HG03175 (cell line): ENCODE results near the gene LDB2.

Experiments
- ATAC-seq: cut with Tn5 transposase; IDR thresholded peaks from one replicate; pipeline ENCODE4 v1.9.1; 2021; ENCODE audit warnings: mild to moderate bottlenecking, moderate library complexity; ENCODE audit not compliant: unreplicated experiment

Gene LDB2

DNA sequence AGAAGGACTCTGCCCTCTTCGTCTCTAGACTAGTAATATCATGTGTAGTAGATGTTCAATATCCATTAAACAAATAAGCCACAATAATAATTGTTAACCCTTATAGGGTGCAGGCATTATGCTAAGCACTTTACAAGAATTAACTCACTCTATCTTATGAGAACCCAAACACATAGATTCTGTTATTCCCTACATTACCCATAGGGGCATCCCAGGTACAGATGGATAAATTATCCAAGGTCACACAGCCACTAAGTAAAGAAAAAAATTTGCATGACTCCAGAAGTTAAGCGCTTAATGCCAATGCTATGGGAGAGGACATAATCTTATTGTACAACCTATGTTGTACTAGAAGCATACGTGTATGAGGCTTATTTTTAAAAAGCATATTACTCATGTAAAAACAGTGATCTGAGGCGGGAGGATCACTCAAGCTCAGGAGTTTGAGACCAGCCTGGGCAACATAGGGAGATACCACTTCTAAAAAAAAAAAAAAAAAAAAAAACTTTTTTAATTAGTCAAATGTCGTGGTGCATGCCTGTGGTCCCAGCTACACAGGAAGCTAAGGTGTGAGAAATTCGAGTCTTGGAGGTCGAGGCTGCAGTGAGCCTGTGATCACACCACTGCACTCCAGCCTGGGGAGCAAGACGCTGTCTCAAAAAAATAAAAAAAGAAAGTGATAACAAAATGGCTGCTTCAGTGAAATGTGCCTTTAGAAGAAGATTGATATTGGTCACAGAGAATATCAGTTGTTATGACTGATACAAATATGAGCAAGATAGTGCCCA lies 13.6 kb downstream of the LDB2 start:
- ATAC-seq = no peak

DNA sequence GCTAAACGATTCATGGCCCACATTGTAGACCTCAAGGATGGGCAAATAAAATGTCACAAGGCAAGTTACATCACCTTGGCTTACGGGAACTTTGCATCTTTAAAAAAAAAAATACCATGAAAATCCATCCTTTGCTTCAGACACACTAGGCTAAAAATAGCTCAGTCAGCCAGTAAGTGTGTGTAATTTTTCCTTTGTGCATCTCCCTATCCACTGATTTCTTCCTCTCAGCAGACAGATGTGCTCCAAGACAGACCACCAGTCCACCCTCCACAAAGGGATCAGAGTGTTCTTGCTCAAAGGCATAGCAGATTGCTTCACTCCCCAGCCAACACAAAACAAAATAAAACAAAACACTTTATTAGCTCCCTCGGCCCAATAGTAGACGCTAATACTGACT lies 14.6 kb downstream of the LDB2 start:
- no peak for ATAC-seq

DNA sequence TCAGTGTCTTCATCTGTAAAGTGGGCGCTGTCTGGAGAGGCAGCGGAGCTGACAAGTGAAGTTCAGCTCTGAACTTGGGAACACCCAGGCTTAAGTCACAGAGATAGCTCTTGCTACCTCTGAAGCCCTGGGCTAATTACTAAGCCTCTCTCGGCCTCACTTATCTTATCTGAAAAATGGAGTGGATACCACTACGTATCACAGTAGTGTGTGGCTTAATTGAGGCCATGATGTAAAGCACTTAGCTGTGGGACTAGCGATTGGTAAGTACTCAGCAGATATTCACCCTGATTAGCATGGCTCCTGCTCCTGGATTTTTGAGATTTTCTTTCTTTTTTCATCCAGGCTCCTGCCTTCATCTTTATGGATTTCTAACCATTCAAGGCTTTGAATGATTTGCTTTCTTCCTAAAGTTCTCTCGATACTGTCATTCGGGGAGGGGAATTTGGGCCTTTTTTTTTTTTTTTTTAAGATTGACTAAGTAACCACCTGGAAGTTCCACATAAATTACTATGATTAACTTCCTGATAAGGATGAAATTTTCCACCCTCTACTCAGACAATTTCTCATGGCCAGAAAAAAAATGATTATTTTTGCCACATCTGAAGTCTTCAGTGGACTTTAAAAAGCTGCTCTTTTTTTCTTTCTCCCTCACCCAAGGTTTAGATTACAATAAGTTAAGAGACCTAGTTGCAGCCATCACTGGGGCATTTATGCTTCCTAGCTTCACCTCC lies 17.1 kb downstream of the LDB2 start:
- ATAC-seq = no peak

DNA sequence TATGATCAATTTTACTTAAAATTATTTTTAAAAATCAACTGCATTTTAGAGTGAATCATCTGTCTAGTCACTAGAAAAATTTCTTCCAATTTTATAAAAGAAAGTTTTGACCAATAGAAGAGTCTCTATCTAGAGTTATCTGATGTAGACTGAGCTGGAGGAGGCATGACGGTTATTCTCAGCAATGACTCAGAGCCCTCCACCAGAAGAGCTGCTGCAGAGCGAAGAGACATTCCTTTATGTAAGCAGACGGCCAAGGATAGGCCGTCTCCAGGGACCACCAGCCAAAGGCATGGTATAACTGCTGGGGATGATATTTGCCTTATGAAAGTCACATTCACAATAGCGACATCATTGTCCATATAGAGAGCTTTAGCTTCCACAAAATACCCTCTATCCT lies 23.0 kb downstream of the LDB2 start:
- ATAC-seq = no peak

DNA sequence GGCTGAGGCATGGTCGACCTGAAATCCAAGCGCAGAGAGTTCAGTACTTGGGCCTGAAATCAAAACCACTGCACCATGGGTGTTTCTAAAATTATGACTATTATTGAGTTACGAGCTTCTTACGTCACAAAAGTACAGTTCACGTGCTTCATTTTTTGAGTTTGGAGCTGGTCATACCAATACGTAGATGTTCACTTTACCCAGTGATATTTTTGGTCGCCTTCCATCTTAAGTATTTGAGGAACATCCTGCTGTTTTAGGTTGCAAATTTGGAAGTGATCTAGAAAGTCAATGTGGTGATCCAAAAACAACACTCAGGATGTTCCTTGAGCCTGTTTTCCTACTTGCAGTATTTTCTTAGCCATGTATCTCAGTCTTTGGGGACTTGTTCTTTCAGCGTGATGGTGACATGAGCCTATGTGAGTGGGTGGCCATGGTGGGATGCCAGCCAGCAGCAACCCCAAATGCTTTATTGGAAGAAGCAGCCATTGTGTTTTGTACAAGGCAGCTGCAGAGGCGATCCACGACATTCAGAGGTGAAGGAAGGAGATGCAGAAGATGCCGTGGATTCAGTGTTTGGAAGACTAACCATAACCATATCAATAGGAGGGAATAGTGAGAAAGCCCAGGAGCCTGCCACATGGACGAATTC lies 28.7 kb downstream of the LDB2 start:
- no peak for ATAC-seq

DNA sequence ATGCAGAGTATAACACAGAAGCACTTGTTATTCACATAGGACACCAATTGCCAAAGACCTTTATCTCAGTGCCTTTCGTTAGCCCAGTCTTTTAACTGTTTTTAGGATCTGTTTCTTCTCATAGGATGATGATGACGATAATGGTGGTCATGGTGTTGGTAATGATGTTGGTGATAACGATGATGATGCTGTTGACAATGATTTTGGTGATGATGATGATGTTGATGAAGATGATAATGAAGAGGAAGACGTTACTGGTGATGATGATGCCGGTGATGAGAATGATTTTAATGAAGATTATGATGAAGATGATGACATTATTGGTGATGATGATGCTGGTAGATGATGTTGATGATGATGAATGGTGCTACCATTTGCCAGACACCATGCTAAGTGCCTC lies 29.8 kb downstream of the LDB2 start:
- ATAC-seq = no peak

DNA sequence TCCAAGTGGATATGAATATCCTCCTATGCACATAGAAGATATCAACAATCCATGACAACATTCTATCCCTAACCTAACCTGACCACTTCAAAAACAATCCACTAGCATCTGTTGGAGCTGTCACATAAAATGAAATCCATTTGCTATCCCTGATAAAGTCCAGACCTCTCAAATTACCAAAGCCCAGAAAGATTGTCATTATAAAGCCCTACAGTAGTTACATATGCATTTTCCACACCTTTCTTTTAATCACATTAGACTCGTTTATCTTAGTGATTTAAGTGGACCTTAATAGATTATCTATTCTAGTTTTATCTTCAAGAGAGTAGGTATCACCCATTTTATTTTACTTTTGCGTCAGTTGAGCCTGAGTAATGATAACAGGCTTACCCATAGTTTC lies 30.6 kb downstream of the LDB2 start:
- ATAC-seq = no peak

DNA sequence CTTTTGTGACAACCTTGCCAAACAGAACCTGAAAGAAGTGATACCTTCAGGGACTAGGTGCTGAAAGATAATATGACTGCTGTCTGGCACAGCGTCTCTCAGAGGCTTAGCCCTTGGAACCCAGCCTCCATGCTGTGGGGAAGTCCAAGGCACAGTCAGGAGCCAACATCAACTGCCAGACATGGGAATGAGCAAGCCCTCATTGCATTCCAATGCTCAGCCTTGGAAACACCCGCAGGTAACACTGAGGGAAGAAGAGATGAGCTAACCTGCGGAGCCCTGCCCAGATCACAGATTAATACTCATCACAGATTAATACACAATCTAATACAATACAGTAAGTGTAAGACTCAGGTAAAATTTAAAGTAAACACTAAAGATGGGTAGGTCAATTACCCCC lies 31.5 kb downstream of the LDB2 start:
- ATAC-seq = no peak

DNA sequence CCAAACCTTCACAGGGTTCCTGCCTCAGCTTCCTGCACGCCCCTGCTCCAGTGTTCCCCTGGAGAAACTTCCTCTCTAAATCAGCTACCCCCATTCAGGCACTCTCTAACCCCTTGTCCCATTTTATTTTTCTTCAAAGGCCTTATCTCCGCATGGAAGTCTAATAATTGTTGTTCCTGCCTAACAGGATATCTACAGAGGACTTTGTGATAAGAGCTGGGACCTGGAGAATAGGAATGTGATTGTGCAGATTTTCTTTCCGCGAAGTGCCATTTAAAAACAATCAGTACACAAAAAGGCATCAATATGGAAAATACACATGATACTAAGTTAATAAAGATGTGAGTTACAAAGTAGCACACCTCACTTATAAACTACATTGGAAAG lies 32.6 kb downstream of the LDB2 start:
- ATAC-seq = no peak

DNA sequence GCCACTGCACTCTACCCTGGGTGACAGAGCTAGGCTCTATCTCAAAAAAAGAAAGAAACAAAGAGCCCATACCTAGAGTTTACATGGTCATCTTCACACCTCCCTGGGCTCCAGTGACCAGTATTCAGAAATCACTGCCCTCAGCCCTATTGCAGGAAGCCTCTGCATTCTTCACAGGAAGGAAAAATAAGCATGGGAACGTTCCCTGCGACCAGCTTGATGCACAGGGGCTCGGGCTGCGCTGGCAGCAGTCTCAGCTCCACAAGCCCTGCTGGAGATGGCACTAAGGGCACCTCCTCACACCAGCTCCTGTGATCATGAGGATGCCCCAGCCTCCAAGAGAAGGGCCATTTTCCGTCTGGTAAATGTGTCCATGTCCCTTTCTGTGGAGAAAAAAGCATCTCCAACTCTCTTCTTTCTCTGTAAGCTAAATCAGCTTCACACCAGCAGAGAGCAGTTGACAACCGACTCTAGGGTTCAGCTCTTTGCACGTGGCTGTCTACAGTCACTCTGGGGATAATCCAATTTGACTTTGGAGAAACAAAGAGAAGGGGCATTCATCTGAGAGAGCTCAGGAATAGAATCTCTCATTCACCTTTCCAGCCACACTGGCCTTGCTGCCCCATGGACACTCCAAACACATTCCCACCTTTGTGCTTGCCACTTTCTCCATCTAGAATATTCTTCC lies 33.1 kb downstream of the LDB2 start:
- ATAC-seq = no peak

DNA sequence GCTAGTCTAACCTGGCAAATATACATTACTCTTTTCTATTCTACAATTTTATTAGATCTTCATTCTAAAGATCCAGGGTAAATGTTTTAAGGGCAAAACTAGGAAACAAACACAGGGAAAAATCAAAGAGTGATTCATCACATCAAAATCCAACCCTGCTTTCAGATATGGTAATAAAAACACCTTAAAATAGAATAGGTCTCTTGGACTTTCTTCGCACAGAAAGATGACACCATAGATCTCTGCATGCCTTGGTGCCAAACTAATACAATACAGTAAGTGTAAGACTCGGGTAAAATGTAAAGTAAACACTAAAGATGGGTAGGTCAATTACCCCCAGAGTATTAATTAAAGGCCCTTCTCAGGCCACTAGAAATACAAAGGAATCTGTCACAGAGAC lies 34.2 kb downstream of the LDB2 start:
- no peak for ATAC-seq

DNA sequence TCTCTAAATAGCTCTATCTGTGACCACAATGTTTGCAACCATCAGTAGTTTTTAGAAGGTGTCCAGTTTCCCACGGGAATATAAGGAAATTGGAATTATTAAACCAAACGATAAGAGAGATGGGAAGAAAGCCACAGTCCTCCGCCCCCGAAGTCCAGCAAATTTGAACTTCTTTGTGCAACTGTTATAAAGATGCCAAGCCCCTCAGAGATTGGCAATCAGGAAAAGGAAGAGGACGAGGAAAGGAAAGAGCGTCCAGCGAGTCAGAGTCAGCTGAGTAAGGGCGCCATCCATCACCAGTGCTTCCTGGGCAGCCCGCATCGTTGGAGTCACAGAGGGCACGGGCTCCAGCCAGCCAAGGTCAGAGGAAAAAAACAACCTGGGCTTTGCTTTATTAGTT lies 35.7 kb downstream of the LDB2 start:
- ATAC-seq = no peak

DNA sequence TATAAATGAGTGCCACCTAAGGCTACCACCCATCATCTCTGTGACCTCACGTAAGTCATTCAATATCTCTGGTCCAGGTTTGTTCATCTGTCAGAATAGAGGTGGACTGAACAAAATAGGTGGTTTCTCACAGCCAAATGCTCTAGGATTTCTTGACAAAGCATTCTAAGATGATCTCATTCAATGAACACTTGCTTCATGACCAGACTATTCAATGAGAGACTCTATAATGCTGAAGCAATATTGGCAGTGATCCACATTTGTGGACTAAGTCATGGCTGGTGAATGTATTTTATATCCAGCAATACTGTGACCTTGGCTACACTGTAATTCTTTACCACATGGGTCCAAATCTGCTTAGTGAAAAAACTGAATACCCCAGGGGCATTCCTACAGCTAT lies 37.9 kb downstream of the LDB2 start:
- no peak for ATAC-seq

DNA sequence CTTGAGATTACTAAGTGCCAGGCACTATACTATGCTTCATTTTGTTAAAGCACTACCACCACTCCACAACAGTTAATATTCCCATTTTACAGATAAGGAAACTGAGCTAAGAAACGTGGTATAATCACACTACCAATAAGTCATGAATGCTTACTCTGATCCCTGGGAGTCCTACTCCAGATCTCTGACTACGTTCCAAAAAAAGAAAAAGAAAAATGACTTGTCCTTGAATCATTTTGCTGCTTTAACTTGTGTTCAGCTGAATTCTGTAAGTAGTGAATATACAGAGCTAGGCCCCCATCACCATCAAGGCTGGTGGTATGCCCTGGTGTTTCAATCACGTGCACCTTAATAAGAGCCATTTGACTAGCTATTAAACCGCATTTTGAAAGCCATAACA lies 39.4 kb downstream of the LDB2 start:
- no peak for ATAC-seq

DNA sequence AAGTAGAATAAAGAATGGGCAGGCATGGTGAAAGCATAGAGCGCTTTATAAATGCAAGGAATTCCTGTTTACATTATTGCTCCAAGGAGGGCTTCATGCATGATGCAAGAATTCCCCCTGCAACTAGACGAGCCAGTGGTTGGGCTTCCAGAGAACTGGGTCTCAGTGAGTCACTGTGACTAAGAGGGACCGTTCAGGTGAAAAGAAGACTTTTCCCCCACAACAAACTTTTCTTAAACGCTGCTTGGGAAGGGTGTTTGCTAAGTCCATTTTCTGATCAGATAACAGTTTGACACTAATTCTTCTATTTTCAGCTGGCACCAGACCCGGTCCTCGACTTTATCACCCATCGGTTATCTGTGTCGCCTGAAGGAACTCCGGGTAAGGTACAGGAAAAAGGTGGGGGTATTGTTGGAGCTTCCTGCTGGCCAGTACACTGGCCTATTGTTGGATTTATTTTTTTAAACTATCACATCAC lies 40.1 kb downstream of the LDB2 start:
- ATAC-seq = no peak

DNA sequence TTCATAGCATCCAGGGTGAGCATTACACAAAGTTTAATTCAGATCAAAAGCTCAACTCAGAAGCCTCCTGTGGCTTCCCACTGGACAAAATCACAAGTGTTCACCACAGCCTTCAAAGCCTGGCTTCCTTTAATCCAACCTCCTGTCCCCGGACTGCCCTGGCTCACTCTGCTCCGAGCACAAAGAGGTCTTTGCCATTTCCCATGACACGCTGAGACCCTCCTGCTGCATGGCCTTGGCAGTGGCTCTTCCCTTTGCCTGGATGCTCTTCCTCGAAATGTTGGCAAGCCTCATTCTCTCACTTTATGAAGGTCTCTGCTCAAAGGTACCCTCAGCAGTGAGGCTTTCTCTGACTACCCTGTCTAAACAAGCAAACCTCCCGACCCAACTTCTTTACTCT lies 41.0 kb downstream of the LDB2 start:
- no peak for ATAC-seq

DNA sequence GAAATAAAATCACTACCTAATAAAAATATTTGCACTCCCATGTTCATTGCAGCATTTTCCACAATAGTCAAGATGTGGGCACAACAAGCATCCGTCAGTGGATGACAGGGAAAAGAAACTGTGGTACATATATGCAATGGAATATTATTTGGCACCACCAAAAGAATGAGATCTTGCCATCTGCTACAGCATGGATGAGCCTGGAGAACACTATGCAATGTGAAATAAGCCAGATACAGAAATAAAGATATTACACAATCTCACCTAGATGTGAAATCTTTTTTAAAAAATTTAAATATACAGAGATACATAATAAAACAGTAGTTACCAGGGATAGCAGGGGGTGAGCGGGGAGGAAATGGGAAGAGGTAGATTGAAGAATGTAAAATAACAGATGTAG lies 44.8 kb downstream of the LDB2 start:
- no peak for ATAC-seq

DNA sequence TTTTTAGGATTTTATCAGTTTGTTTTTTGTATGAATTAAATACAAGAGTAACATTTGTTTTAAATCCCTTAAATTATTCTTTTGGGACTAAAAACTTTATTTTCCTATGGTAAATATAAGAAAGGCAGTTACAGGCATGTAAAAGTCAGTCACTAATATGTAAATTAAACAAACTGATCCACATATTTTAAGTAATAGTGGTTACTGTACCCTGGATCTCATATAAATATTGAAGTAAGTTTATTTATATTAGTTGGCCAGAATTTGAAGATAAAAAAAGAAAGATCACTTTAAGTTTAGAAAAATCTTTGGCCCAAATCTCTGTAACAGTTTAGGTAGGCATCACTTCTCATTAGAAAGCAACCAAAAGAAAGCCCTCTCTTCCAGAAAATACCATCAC lies 45.8 kb downstream of the LDB2 start:
- ATAC-seq = no peak

DNA sequence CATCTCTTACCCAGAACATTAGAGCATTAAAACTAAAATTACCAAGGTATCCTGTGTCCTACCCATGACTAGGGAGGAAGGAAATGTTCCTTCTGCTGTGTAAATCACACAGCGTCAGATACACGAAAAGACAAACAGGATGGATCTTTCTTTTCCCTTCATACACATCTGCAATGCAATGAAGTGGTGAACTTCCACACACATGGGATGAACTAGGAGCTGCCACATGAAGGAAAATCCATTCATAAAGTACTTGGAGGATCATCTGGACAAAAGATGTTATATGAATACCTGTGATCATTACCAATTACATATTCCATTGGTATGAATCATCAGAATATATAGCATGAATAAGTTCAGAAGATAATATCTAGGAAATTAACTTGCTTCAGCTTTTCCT lies 46.2 kb downstream of the LDB2 start:
- ATAC-seq = no peak

DNA sequence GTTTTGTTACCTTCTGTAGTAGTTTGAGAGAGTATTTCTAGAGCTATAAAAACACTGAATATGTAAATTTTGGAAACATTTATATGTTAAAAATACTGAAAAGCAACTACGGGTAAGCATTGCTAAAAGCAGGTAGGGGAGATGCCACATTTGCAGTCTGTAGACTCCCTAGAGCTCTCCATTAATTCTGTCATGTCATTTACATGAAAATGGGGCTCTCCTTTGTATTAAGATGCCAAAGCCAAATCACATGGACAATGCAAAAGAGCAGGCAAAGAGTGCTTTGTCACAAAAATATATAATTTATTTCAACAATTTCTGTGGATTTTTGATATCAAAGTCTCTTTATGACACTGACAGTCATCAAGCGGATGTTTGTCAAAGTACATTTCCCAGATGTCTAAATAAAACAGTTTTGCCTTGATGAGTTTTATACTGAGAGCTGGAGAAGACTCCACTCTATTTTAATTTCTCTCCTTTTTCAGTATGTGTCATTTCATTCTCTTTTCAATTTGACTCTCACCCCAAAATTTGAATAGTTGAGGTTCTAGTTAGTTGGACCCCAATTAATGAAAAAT lies 51.8 kb downstream of the LDB2 start:
- ATAC-seq = no peak
